CD8-positive, alpha-beta memory T cell (primary cell): ENCODE measurements around the gene PKHD1. TPM values are rescaled to one million over a fixed set of nuclear protein-coding genes. Genes with fewer than 3 reads are reported as not detected.
"Not testable (repeated sequence)": the region's sequence is repeated elsewhere in the genome, so short reads cannot be mapped to it uniquely, and the experiment has no call there.

ENCODE experiments used
- CTCF ChIA-PET: fragments of 350-600 bp; sonication (Branson Sonifier 250); formaldehyde crosslinking; loops from one replicate; lab custom pipeline; 2021; ENCODE audit warnings: antibody characterized with exemption; lab: Charles Lee
- POLR2A ChIA-PET: fragments of 350-600 bp; sonication (Branson Sonifier 250); formaldehyde crosslinking; loops from one replicate; lab custom pipeline; 2021; ENCODE audit warnings: antibody characterized with exemption; lab: Charles Lee
- DNase-seq, 5 donors: peaks; one replicate each; pipeline versions ENCODE4 v3.0.0 to v3.0.0-alpha.2; 2020 to 2022; ENCODE audit warnings: mixed read lengths in 1 of 5
- H3K27ac ChIP-seq: one replicate; pipeline ENCODE4 v1.7.0; 2013; ENCODE audit warnings: low read depth, mild to moderate bottlenecking, low read length, moderate library complexity
- H3K27me3 ChIP-seq: 2 replicates; pipeline ENCODE4 v1.7.0; 2013; ENCODE audit warnings: low read length, mild to moderate bottlenecking; ENCODE audit not compliant: insufficient read depth, poor library complexity, severe bottlenecking
- H3K36me3 ChIP-seq: 2 replicates; pipeline ENCODE4 v1.7.0; 2013; ENCODE audit warnings: mild to moderate bottlenecking, low read length, moderate library complexity; ENCODE audit not compliant: insufficient read depth
- H3K4me1 ChIP-seq: 2 replicates; pipeline ENCODE4 v1.7.0; 2013; ENCODE audit warnings: mild to moderate bottlenecking, low read length, moderate library complexity; ENCODE audit not compliant: insufficient read depth
- H3K4me3 ChIP-seq: 2 replicates; pipeline ENCODE4 v1.7.0; 2013; ENCODE audit warnings: mild to moderate bottlenecking, low read length
- H3K9me3 ChIP-seq: 2 replicates; pipeline ENCODE4 v1.7.0; 2013; ENCODE audit warnings: mild to moderate bottlenecking, low read length
- H3K27ac Mint-ChIP-seq, 8 donors: one replicate each; pipeline ENCODE4 v1.8.0; 2020 to 2021; ENCODE audit warnings: mixed read lengths in 8 of 8, mild to moderate bottlenecking in 6 of 8, inconsistent platforms in 3 of 8, moderate library complexity in 3 of 8
- H3K27me3 Mint-ChIP-seq, 2 donors: one replicate each; pipeline ENCODE4 v1.8.0; 2020 to 2021; ENCODE audit warnings: mixed read lengths in 2 of 2, mild to moderate bottlenecking in 1 of 2, moderate library complexity in 1 of 2
- H3K36me3 Mint-ChIP-seq, 3 donors: one replicate each; pipeline ENCODE4 v1.8.0; 2020 to 2021; ENCODE audit warnings: mixed read lengths in 3 of 3, inconsistent platforms in 1 of 3, mild to moderate bottlenecking in 1 of 3
- H3K4me1 Mint-ChIP-seq, 3 donors: one replicate each; pipeline ENCODE4 v1.8.0; 2020 to 2021; ENCODE audit warnings: mixed read lengths in 3 of 3, inconsistent platforms in 1 of 3, mild to moderate bottlenecking in 1 of 3
- H3K4me3 Mint-ChIP-seq, 7 donors: one replicate each; pipeline ENCODE4 v1.8.0; 2020 to 2021; ENCODE audit warnings: mixed read lengths in 7 of 7, mild to moderate bottlenecking in 6 of 7, moderate library complexity in 4 of 7, inconsistent platforms in 2 of 7
- H3K9me3 Mint-ChIP-seq, 5 donors: one replicate each; pipeline ENCODE4 v1.8.0; 2020 to 2022; ENCODE audit warnings: mixed read lengths in 5 of 5, mild to moderate bottlenecking in 3 of 5, moderate library complexity in 2 of 5, inconsistent platforms in 1 of 5
- polyA plus RNA-seq: library from polyadenylated mRNA; unstranded; fragments of 300-500 nt; fragmentation: Illumina TruSeq; gene quantifications from one replicate; pipeline ENCODE4 v1.2.3, GENCODE V29; 2021
- total RNA-seq, 2 experiments: library from RNA; stranded (reverse); gene quantifications; one replicate each; pipeline ENCODE4 v1.2.3, GENCODE V29; 2021

PKHD1 gene
- total and polyA plus RNA-seq, 3 experiments from 2014 or later = not detected

GRCh38 chr6:51865996-51866395 lies 221.4 kb downstream of the PKHD1 start:
- Histone ChIP-seq H3K9me3 (no peaks in the 10 kb centered on the region), H3K36me3 (no peaks in the 10 kb centered on the region), H3K4me1 (no peaks in the 10 kb centered on the region), H3K27ac (no peak overlapping the region), H3K4me3 (no peak overlapping the region), H3K27me3 (no peaks in the 10 kb centered on the region)
- ChIA-PET CTCF (no interaction called here), POLR2A (no interaction called here)
- Mint-ChIP-seq H3K27ac (no peak overlapping the region), H3K36me3 (no peaks in the 10 kb centered on the region), H3K4me1 (no peaks in the 10 kb centered on the region), H3K9me3 (peaks cover 0 to 4% (median 0%) of the 10 kb centered on the region in 5 donors), H3K4me3 (no peak overlapping the region), H3K27me3 (peaks cover 0 to 6% of the 10 kb centered on the region in 2 donors)
- DNase-seq = no peak

GRCh38 chr6:51865176-51865575 lies 222.2 kb downstream of the PKHD1 start:
- H3K36me3 Mint-ChIP-seq = no peaks in the 10 kb centered on the region
- no peak for DNase-seq
- H3K4me1 ChIP-seq = no peaks in the 10 kb centered on the region
- H3K27me3 ChIP-seq = no peaks in the 10 kb centered on the region
- H3K27ac Mint-ChIP-seq = no peak overlapping the region
- peaks cover 0 to 4% (median 0%) of the 10 kb centered on the region in 5 donors for H3K9me3 Mint-ChIP-seq
- no peaks in the 10 kb centered on the region for H3K9me3 ChIP-seq
- no peaks in the 10 kb centered on the region for H3K36me3 ChIP-seq
- H3K4me3 ChIP-seq = no peak overlapping the region
- H3K27ac ChIP-seq = no peak overlapping the region
- H3K27me3 Mint-ChIP-seq = peaks cover 0 to 6% of the 10 kb centered on the region in 2 donors
- POLR2A ChIA-PET = no interaction called here
- CTCF ChIA-PET = no interaction called here
- no peaks in the 10 kb centered on the region for H3K4me1 Mint-ChIP-seq
- H3K4me3 Mint-ChIP-seq = no peak overlapping the region

- no peak for DNase-seq
- Mint-ChIP-seq H3K4me1 (no peaks in the 10 kb centered on the region), H3K4me3 (no peak overlapping the region), H3K27me3 (peaks cover 5 to 16% of the 10 kb centered on the region in 2 donors), H3K9me3 (peaks cover 0 to 4% (median 0%) of the 10 kb centered on the region in 5 donors), H3K27ac (no peak overlapping the region), H3K36me3 (no peaks in the 10 kb centered on the region)
- no peak overlapping the region for H3K4me3 ChIP-seq
- H3K9me3 ChIP-seq = no peaks in the 10 kb centered on the region
- no peaks in the 10 kb centered on the region for H3K4me1 ChIP-seq
- no peak overlapping the region for H3K27ac ChIP-seq
- no peaks in the 10 kb centered on the region for H3K36me3 ChIP-seq
- no peaks in the 10 kb centered on the region for H3K27me3 ChIP-seq
- POLR2A ChIA-PET = no interaction called here
- CTCF ChIA-PET = no interaction called here
These were observed 230.3 kb downstream of the PKHD1 start for GRCh38 chr6:51857134-51857533.

DNA sequence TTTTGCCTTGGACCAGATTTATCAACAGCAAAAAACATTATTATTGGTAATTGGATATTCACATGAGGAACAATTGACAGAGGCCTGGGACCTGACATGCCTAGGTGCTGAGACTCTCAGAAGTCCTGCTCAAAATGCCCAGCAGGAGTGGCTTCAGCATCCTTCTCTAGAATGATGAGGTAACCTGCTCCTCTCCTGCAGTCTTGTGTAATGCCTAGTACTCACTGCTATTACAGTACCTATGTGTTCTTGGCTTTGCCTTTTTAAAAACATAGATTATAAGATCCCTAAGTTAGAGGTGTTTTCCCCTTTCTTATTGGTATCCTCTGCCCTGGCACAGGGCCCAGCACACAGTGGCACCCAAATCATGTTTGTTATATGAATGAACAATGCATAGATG lies 230.9 kb downstream of the PKHD1 start:
- POLR2A ChIA-PET = no interaction called here
- peaks cover 5 to 16% of the 10 kb centered on the region in 2 donors for H3K27me3 Mint-ChIP-seq
- H3K4me1 Mint-ChIP-seq = no peaks in the 10 kb centered on the region
- peaks cover 0 to 4% (median 0%) of the 10 kb centered on the region in 5 donors for H3K9me3 Mint-ChIP-seq
- Histone ChIP-seq H3K36me3 (no peaks in the 10 kb centered on the region), H3K27me3 (no peaks in the 10 kb centered on the region), H3K27ac (no peak overlapping the region), H3K9me3 (no peaks in the 10 kb centered on the region), H3K4me3 (no peak overlapping the region), H3K4me1 (no peaks in the 10 kb centered on the region)
- no peak overlapping the region for H3K27ac Mint-ChIP-seq
- no peaks in the 10 kb centered on the region for H3K36me3 Mint-ChIP-seq
- no peak for DNase-seq
- CTCF ChIA-PET = no interaction called here
- H3K4me3 Mint-ChIP-seq = no peak overlapping the region

GRCh38 chr6:51855310-51856082 lies 231.9 kb downstream of the PKHD1 start:
- Mint-ChIP-seq H3K27me3 (peaks cover 5 to 16% of the 10 kb centered on the region in 2 donors), H3K4me1 (no peaks in the 10 kb centered on the region), H3K4me3 (no peak overlapping the region), H3K36me3 (no peaks in the 10 kb centered on the region), H3K27ac (no peak overlapping the region), H3K9me3 (no peaks in the 10 kb centered on the region)
- no peak for DNase-seq
- H3K4me1 ChIP-seq = no peaks in the 10 kb centered on the region
- CTCF ChIA-PET = interaction anchor here (1.0 kb wide), 1 partner anchor 165 kb away, joined by 3 read pairs; no protein-coding TSS in a partner anchor
- no peaks in the 10 kb centered on the region for H3K36me3 ChIP-seq
- no peaks in the 10 kb centered on the region for H3K9me3 ChIP-seq
- H3K4me3 ChIP-seq = no peak overlapping the region
- POLR2A ChIA-PET = no interaction called here
- H3K27me3 ChIP-seq = no peaks in the 10 kb centered on the region
- H3K27ac ChIP-seq = no peak overlapping the region

DNA sequence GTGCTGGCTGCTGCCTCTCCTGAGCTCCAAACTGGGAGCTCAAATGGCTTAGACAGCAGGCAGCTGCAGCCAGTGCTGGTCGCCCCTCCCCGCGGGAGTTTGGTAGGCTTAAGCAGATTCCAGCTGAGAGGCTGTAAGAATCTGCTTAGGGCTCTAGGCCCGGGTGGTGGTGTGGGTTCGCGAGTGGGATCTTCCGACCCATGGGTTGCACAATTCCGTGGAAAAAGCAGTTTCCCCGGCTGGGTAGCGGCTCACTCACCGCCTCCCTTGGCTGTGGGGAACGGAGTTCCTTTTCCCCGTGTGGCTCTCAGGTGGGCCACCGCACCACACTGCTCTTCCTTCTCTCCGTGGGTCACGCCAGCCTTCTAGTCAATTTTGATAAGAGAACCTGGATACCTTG lies 232.5 kb downstream of the PKHD1 start:
- no peak overlapping the region for H3K27ac ChIP-seq
- Mint-ChIP-seq H3K9me3 (no peaks in the 10 kb centered on the region), H3K36me3 (no peaks in the 10 kb centered on the region), H3K4me1 (no peaks in the 10 kb centered on the region), H3K27ac (no peak overlapping the region), H3K4me3 (no peak overlapping the region), H3K27me3 (peaks cover 5 to 16% of the 10 kb centered on the region in 2 donors)
- H3K4me1 ChIP-seq = no peaks in the 10 kb centered on the region
- no peaks in the 10 kb centered on the region for H3K27me3 ChIP-seq
- H3K4me3 ChIP-seq = no peak overlapping the region
- no peaks in the 10 kb centered on the region for H3K36me3 ChIP-seq
- CTCF ChIA-PET = interaction anchor here (1.0 kb wide), 1 partner anchor 165 kb away, joined by 3 read pairs; no protein-coding TSS in a partner anchor
- no peak for DNase-seq
- POLR2A ChIA-PET = no interaction called here
- no peaks in the 10 kb centered on the region for H3K9me3 ChIP-seq

GRCh38 chr6:51854347-51854746 lies 233.1 kb downstream of the PKHD1 start:
- no peaks in the 10 kb centered on the region for H3K36me3 Mint-ChIP-seq
- CTCF ChIA-PET = no interaction called here
- H3K4me3 Mint-ChIP-seq = no peak overlapping the region
- Histone ChIP-seq H3K4me1 (no peaks in the 10 kb centered on the region), H3K36me3 (no peaks in the 10 kb centered on the region), H3K9me3 (no peaks in the 10 kb centered on the region), H3K4me3 (no peak overlapping the region), H3K27me3 (no peaks in the 10 kb centered on the region), H3K27ac (no peak overlapping the region)
- no peaks in the 10 kb centered on the region for H3K9me3 Mint-ChIP-seq
- POLR2A ChIA-PET = no interaction called here
- DNase-seq = no peak
- no peak overlapping the region for H3K27ac Mint-ChIP-seq
- peaks cover 5 to 16% of the 10 kb centered on the region in 2 donors for H3K27me3 Mint-ChIP-seq
- no peaks in the 10 kb centered on the region for H3K4me1 Mint-ChIP-seq

GRCh38 chr6:51853109-51853508 lies 234.3 kb downstream of the PKHD1 start:
- H3K9me3 Mint-ChIP-seq, H3K36me3 Mint-ChIP-seq, H3K27me3 ChIP-seq, H3K4me3 ChIP-seq, H3K36me3 ChIP-seq, H3K27ac ChIP-seq, POLR2A ChIA-PET, H3K4me1 Mint-ChIP-seq, H3K4me1 ChIP-seq, DNase-seq, H3K4me3 Mint-ChIP-seq, CTCF ChIA-PET, H3K27ac Mint-ChIP-seq, H3K9me3 ChIP-seq: not testable (repeated sequence)
- H3K27me3 Mint-ChIP-seq = peaks cover 5 to 16% of the 10 kb centered on the region in 2 donors
